Gastrocnemius medialis (tissue), 4 donors: ENCODE results near the gene POMT2. TPM values are rescaled to one million over a fixed set of nuclear protein-coding genes. Genes with fewer than 3 reads are reported as not detected.

Experiments
- ATAC-seq, 2 donors: fragments of 150-250 bp; one replicate each; pipeline ENCODE4 v1.9.1; 2016
- DNase-seq, 2 donors: peaks; one replicate each; pipeline ENCODE4 v3.0.0-alpha.2; 2019
- H3K27ac ChIP-seq, 4 donors: fragments of 200-600 bp; sonication (generic); 1 replicate in 1 of 4; 2 replicates in 3 of 4; pipeline ENCODE4 v1.5.1; 2016 to 2018; ENCODE audit warnings: mild to moderate bottlenecking in 2 of 4, moderate library complexity in 1 of 4
- H3K27me3 ChIP-seq, 3 donors: fragments of 200-600 bp; sonication (generic) in 2 of 3; 1 replicate in 1 of 3; 2 replicates in 2 of 3; pipeline versions ENCODE4 v1.5.1 to v1.6.0; 2016 to 2019; ENCODE audit warnings: mild to moderate bottlenecking in 1 of 3, moderate library complexity in 1 of 3
- H3K36me3 ChIP-seq, 2 donors: fragments of 200-600 bp; sonication (generic) in 1 of 2; one replicate each; pipeline ENCODE4 v1.5.1; 2017 to 2018
- H3K4me1 ChIP-seq, 2 donors: fragments of 200-600 bp; sonication (generic) in 1 of 2; one replicate each; pipeline ENCODE4 v1.5.1; 2016 to 2017; ENCODE audit warnings: mild to moderate bottlenecking in 2 of 2
- H3K4me3 ChIP-seq, 4 donors: fragments of 200-600 bp; sonication (generic) in 3 of 4; 1 replicate in 1 of 4; 2 replicates in 3 of 4; pipeline ENCODE4 v1.5.1; 2016 to 2019; ENCODE audit warnings: mild to moderate bottlenecking in 2 of 4
- H3K9me3 ChIP-seq, 3 donors: fragments of 200-600 bp; sonication (generic) in 2 of 3; 1 replicate in 1 of 3; 2 replicates in 2 of 3; pipeline ENCODE4 v1.5.1; 2016 to 2019
- CTCF ChIP-seq, 5 experiments: fragments of 450-650 bp in 3 of 5; fragments of 200-600 bp in 2 of 5; sonication (generic) in 2 of 5; IDR thresholded peaks in 4 of 5; conservative IDR thresholded peaks in 1 of 5; 1 replicate in 4 of 5; 2 replicates in 1 of 5; pipeline ENCODE4 v1.5.1; 2016 to 2019; ENCODE audit warnings: antibody characterized with exemption in 5 of 5, mild to moderate bottlenecking in 3 of 5, moderate library complexity in 3 of 5
- POLR2A ChIP-seq, 2 donors: fragments of 450-650 bp; IDR thresholded peaks; one replicate each; pipeline ENCODE4 v1.6.1; 2017; ENCODE audit warnings: antibody characterized with exemption in 2 of 2, mild to moderate bottlenecking in 2 of 2, moderate library complexity in 2 of 2
- in situ Hi-C, 4 donors: fragments of 200-750 bp; cut with MboI; loops; one replicate each; pipeline versions ENCODE4 v1.15.0 to v1.8.0; 2017; ENCODE audit warnings: low sequenced_read_pairs in 4 of 4
- intact Hi-C: fragments of 100-400 bp; cut with DNase I; formaldehyde crosslinking; loops from one replicate; pipeline ENCODE4 v1.15.1; 2023; ENCODE audit warnings: low total_unique reads
- total RNA-seq, 4 donors: library from RNA; depleted of rRNA; stranded (reverse); fragments of >200 nt; gene quantifications; one replicate each; pipeline versions ENCODE4 v1.1.0 to v1.2.3, GENCODE V29; 2016

POMT2 gene
- total RNA-seq, 4 donors from 2014 or later = 27.0 to 33.2 (median 28.9) TPM

DNA sequence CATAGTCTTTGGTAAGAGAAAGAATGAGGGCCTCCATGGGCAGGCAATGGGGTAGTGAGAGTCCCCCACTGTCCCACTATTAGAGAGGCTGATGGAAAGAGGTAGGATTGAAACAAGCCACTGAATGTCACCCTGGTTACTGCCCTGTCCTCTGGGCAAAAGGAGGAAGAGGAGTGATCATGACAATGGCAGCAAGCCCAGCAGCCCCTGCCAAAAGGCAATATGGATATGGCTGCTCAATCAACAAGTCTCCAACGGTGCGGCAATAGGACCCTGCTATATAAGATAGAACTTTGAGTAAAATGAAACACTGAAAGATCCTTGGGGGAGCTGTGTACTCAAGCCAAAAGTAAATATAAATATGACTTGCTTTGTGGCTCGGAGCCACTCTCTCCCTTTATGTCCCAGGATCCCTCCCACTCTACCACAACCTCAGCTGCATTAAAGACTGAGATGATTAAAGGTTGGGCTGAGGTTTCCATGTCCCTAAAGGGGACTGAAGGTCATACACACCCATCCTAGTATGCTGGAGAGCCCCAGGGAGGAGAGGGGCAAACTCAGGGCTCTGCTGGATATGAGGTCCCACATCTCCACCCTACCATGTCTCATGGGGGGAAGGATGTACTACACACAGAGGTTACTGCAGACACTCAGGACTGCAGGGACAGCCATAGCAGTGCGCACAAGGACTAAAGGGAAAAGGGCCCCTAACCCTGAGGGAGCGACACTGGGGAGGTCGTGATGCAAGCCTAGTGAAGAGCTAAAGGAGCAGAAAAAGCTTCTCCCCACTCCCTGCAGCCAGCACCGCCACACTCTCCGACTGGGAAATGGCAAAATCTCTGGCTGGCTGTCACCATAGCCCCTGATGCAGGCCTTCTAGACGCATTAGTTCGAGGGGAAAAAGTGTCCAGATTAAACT is 5.9 kb downstream of the POMT2 start:
- DNase-seq (no peak), ATAC-seq (peak; percentile 7 to 23)
- Histone ChIP-seq H3K4me3 (no peak overlapping the region), H3K9me3 (no peaks in the 10 kb centered on the region), H3K27me3 (no peaks in the 10 kb centered on the region), H3K4me1 (peaks cover 78 to 87% of the 10 kb centered on the region in 2 donors), H3K36me3 (no peaks in the 10 kb centered on the region), H3K27ac (peak overlapping the region; percentile 84 to 96 (median 89))
- intact Hi-C loops (loop anchor here (5.0 to 10.0 kb wide), 3 partner anchors 390 to 1160 kb away; partner anchors contain the start of genes ALKBH1, GPATCH2L and SLIRP), in situ Hi-C loops (loop anchor here in 3 of 4 donors (10.0 kb wide), 2 partner anchors 210 to 440 kb away; no protein-coding TSS in a partner anchor)
- TF ChIP-seq POLR2A (IDR thresholded peaks at IDR 0.05) (no peak), CTCF (IDR thresholded peaks at IDR 0.05 in 4 of 5, conservative IDR thresholded peaks at IDR 0.05 in 1 of 5) (no peak)

DNA sequence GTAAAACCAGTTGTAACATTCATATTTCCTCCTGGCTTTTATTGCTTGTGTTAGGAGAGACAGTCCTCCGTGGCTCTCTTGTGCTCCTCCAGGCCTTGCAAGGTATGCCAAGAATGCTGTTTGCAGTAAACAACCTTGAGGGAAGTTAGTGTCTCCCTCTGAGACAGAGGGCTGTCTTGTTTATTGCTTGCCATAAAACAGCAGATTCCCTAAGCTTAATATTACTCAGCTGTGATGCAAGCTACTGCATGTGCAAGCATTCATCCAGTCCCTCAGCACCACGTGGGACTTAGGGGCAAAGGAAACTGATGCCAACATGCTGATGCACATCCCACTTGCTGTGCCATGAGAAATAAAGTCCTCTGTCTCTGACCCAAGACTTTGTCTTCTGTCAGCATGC is 6.6 kb downstream of the POMT2 start:
- no peaks in the 10 kb centered on the region for H3K9me3 ChIP-seq
- ATAC-seq (peak; percentile 47 to 76), DNase-seq (peak; percentile 49 to 51)
- in situ Hi-C loops (loop anchor here in 3 of 4 donors (10.0 kb wide), 2 partner anchors 209 to 439 kb away; no protein-coding TSS in a partner anchor), intact Hi-C loops (loop anchor here (10.0 kb wide), 2 partner anchors 391 to 1159 kb away; partner anchors contain the start of genes ALKBH1, GPATCH2L and SLIRP)
- no peaks in the 10 kb centered on the region for H3K27me3 ChIP-seq
- TF ChIP-seq CTCF (IDR thresholded peaks at IDR 0.05 in 4 of 5, conservative IDR thresholded peaks at IDR 0.05 in 1 of 5) (no peak), POLR2A (IDR thresholded peaks at IDR 0.05) (peak in 1 of 2 donors; percentile 67)
- H3K27ac ChIP-seq = peak overlapping the region; percentile 84 to 96 (median 89)
- no peak overlapping the region for H3K4me3 ChIP-seq
- peaks cover 73 to 88% of the 10 kb centered on the region in 2 donors for H3K4me1 ChIP-seq
- H3K36me3 ChIP-seq = no peaks in the 10 kb centered on the region

DNA sequence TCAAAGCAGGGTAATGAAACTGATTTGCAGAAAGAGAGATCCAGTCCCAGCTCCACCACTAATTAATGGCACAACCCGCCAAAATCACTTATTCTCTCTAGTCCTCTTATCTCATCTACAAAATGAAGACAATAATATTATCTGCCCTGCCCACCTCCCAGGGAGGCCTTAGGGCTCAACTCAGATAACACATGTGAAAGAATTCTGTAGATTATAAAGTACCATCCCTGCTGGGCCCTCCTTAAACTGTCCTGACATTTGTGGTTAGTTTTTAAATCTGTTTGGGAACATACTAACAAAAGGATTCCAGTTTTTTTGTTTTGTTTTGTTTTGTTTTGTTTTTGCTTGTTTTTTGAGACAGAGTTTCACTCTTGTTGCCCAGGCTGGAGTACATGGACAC is 7.3 kb downstream of the POMT2 start:
- intact Hi-C loops (loop anchor here (10.0 kb wide), 2 partner anchors 391 to 1159 kb away; partner anchors contain the start of genes ALKBH1, GPATCH2L and SLIRP), in situ Hi-C loops (loop anchor here in 3 of 4 donors (10.0 kb wide), 2 partner anchors 209 to 439 kb away; no protein-coding TSS in a partner anchor)
- Histone ChIP-seq H3K4me1 (peaks cover 71 to 88% of the 10 kb centered on the region in 2 donors), H3K27ac (peak overlapping the region; percentile 84 to 96 (median 89)), H3K36me3 (no peaks in the 10 kb centered on the region), H3K27me3 (no peaks in the 10 kb centered on the region), H3K4me3 (no peak overlapping the region), H3K9me3 (no peaks in the 10 kb centered on the region)
- no peak for DNase-seq
- no peak for ATAC-seq
- TF ChIP-seq CTCF (IDR thresholded peaks at IDR 0.05 in 4 of 5, conservative IDR thresholded peaks at IDR 0.05 in 1 of 5) (no peak), POLR2A (IDR thresholded peaks at IDR 0.05) (no peak)

GRCh38 chr14:77311217-77311616 is 9.5 kb downstream of the POMT2 start:
- H3K27ac ChIP-seq = peak overlapping the region in 1 of 4 donors; percentile 96
- TF ChIP-seq POLR2A (IDR thresholded peaks at IDR 0.05) = no peak
- TF ChIP-seq CTCF (IDR thresholded peaks at IDR 0.05 in 4 of 5, conservative IDR thresholded peaks at IDR 0.05 in 1 of 5) = no peak
- H3K27me3 ChIP-seq = no peaks in the 10 kb centered on the region
- in situ Hi-C loops = loop anchor here in 3 of 4 donors (10.0 kb wide), 2 partner anchors 206 to 436 kb away; no protein-coding TSS in a partner anchor
- intact Hi-C loops = loop anchor here (10.0 kb wide), 2 partner anchors 394 to 1156 kb away; partner anchors contain the start of genes ALKBH1, GPATCH2L and SLIRP
- DNase-seq = no peak
- no peak for ATAC-seq
- no peaks in the 10 kb centered on the region for H3K9me3 ChIP-seq
- H3K4me1 ChIP-seq = peaks cover 69 to 87% of the 10 kb centered on the region in 2 donors
- H3K4me3 ChIP-seq = no peak overlapping the region
- no peaks in the 10 kb centered on the region for H3K36me3 ChIP-seq
